Keratinocyte (primary cell): ENCODE data around the gene NACAD. TPM values are rescaled to one million over a fixed set of nuclear protein-coding genes. Genes with fewer than 3 reads are reported as not detected.

Source experiments
- DNase-seq: peaks from one replicate; pipeline ENCODE4 v3.0.0-alpha.2; 2011; ENCODE audit warnings: low read depth, missing footprints, low spot score
- FAIRE-seq: peaks from 2 replicates; lab custom pipeline; 2011; peaks lifted over from hg19 to GRCh38; lab: Jason Lieb, UNC
- H2AFZ ChIP-seq: 2 replicates; pipeline ENCODE4 v1.6.0; 2012; ENCODE audit warnings: low read length, control low read depth, inconsistent platforms; ENCODE audit not compliant: control insufficient read depth
- H3K27ac ChIP-seq: 2 replicates; pipeline ENCODE4 v1.5.1; 2011; ENCODE audit warnings: low read length; ENCODE audit not compliant: control insufficient read depth, insufficient read depth
- H3K27me3 ChIP-seq: 3 replicates; pipeline ENCODE4 v1.6.0; 2011; ENCODE audit warnings: low read length; ENCODE audit not compliant: control insufficient read depth, insufficient read depth; ENCODE audit errors: extremely low read depth
- H3K36me3 ChIP-seq, 2 experiments: 2 replicates in 1 of 2; 3 replicates in 1 of 2; pipeline ENCODE4 v1.5.1; 2011; ENCODE audit warnings: low read length in 2 of 2, mild to moderate bottlenecking in 1 of 2; ENCODE audit not compliant: control insufficient read depth in 2 of 2, insufficient read depth in 2 of 2; ENCODE audit errors: extremely low read depth in 1 of 2
- H3K4me1 ChIP-seq: 3 replicates; pipeline ENCODE4 v1.5.1; 2011; ENCODE audit warnings: low read length; ENCODE audit not compliant: control insufficient read depth, insufficient read depth; ENCODE audit errors: extremely low read depth
- H3K4me2 ChIP-seq: 3 replicates; pipeline ENCODE4 v1.6.0; 2011; ENCODE audit warnings: low read depth, low read length; ENCODE audit not compliant: control insufficient read depth, insufficient read depth; ENCODE audit errors: extremely low read depth
- H3K4me3 ChIP-seq, 3 experiments: fragments of 200-600 bp in 1 of 3; sonication (generic) in 1 of 3; 2 replicates in 2 of 3; 3 replicates in 1 of 3; pipeline ENCODE4 v1.5.1; 2011 to 2016; ENCODE audit warnings: low read length in 3 of 3, mild to moderate bottlenecking in 3 of 3, control low read depth in 2 of 3, inconsistent platforms in 1 of 3, low read depth in 1 of 3, mixed read lengths in 1 of 3, mixed run types in 1 of 3, moderate library complexity in 1 of 3; ENCODE audit not compliant: control insufficient read depth in 2 of 3, insufficient read depth in 2 of 3; ENCODE audit errors: extremely low read depth in 1 of 3
- H3K79me2 ChIP-seq: 2 replicates; pipeline ENCODE4 v1.6.0; 2012; ENCODE audit warnings: low read length; ENCODE audit not compliant: control insufficient read depth, insufficient read depth
- H3K9ac ChIP-seq: 3 replicates; pipeline ENCODE4 v1.6.0; 2011; ENCODE audit warnings: low read length; ENCODE audit not compliant: control insufficient read depth, insufficient read depth; ENCODE audit errors: extremely low read depth
- H3K9me1 ChIP-seq: 3 replicates; pipeline ENCODE4 v1.6.0; 2011; ENCODE audit warnings: low read length; ENCODE audit not compliant: control insufficient read depth, insufficient read depth; ENCODE audit errors: extremely low read depth
- H3K9me3 ChIP-seq: 2 replicates; pipeline ENCODE4 v1.5.1; 2012; ENCODE audit warnings: low read depth, low read length; ENCODE audit not compliant: control insufficient read depth
- H4K20me1 ChIP-seq: 3 replicates; pipeline ENCODE4 v1.6.0; 2011; ENCODE audit warnings: low read length; ENCODE audit not compliant: control insufficient read depth, insufficient read depth; ENCODE audit errors: extremely low read depth
- EZH2 ChIP-seq: IDR thresholded peaks from one replicate; pipeline ENCODE4 v1.6.1; 2012; ENCODE audit warnings: inconsistent platforms, mild to moderate bottlenecking, low read length, moderate library complexity
- dilution Hi-C: fragments of 300-500 bp; cut with MboI; formaldehyde crosslinking; loops from one replicate; pipeline ENCODE4 v1.7.0; 2020; ENCODE audit warnings: low sequenced_read_pairs; ENCODE audit not compliant: extremely low pct_ligation_motif_present
- polyA plus RNA-seq, 5 experiments: library from polyadenylated mRNA; depleted of rRNA in 3 of 5; stranded (reverse) in 3 of 5; stranded (forward) in 1 of 5; unstranded in 1 of 5; fragments of >200 nt; gene quantifications; 1 replicate in 1 of 5; 2 replicates in 3 of 5; 3 replicates in 1 of 5; pipeline versions ENCODE4 v1.2.1 to v1.2.3, GENCODE V29; 2011 to 2012; ENCODE audit warnings: missing spikeins in 2 of 5, low read depth in 1 of 5, low replicate concordance in 1 of 5
- TF ChIP-seq, protein P1 (sequence below), 3 experiments: IDR thresholded peaks in 1 of 3; conservative IDR thresholded peaks in 1 of 3; optimal IDR thresholded peaks in 1 of 3; 2 replicates in 2 of 3; 3 replicates in 1 of 3; pipeline versions ENCODE3 to v1.5.1; 2011; ENCODE audit warnings: low read length in 3 of 3, mild to moderate bottlenecking in 3 of 3, moderate library complexity in 2 of 3, control low read depth in 1 of 3, inconsistent platforms in 1 of 3; ENCODE audit not compliant: insufficient read depth in 2 of 3; ENCODE audit errors: extremely low read depth in 1 of 3

The NACAD gene
- polyA plus RNA-seq, 1 donor (not counting 4 experiments of a cell fraction or from before 2014, with no cell fraction given), result 0.14 TPM

DNA sequence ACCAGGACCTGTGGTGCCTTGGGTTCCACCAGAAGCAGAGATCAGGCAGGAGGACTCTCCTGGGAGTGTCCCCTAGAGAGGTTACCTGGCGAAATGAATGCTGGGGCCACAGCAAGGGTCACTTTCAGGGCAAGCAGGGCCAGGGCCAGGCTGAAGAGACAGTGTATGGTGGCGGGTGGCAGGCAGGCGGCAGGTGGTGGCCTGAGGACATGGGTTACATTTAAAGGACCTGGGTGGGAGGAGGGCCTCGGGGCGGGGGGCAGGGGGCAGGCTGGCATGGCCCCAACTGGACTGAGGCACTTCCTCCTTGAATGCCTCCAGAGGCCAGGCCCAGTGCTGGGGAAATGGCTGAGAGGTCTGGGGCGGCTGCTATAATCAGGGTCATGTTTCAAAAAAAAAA lies 37.4 kb upstream of the NACAD start:
- dilution Hi-C loops, result no loop called here
- H3K36me3 ChIP-seq, result no peaks in the 10 kb centered on the region
- FAIRE-seq, result no peak

GRCh38 chr7:45125193-45125904 lies 36.6 kb upstream of the NACAD start:
- Histone ChIP-seq H3K9ac (no peak overlapping the region), H4K20me1 (no peaks in the 10 kb centered on the region), H3K36me3 (no peaks in the 10 kb centered on the region), H3K9me1 (no peaks in the 10 kb centered on the region), H3K4me3 (no peak overlapping the region), H3K79me2 (no peaks in the 10 kb centered on the region), H3K9me3 (no peaks in the 10 kb centered on the region), H3K27ac (no peak overlapping the region), H3K27me3 (peaks cover 2% of the 10 kb centered on the region), H3K4me1 (no peaks in the 10 kb centered on the region), H2AFZ (no peak overlapping the region), H3K4me2 (no peak overlapping the region)
- dilution Hi-C loops, result no loop called here
- TF ChIP-seq EZH2, result no peak
- TF ChIP-seq, protein P1, sequence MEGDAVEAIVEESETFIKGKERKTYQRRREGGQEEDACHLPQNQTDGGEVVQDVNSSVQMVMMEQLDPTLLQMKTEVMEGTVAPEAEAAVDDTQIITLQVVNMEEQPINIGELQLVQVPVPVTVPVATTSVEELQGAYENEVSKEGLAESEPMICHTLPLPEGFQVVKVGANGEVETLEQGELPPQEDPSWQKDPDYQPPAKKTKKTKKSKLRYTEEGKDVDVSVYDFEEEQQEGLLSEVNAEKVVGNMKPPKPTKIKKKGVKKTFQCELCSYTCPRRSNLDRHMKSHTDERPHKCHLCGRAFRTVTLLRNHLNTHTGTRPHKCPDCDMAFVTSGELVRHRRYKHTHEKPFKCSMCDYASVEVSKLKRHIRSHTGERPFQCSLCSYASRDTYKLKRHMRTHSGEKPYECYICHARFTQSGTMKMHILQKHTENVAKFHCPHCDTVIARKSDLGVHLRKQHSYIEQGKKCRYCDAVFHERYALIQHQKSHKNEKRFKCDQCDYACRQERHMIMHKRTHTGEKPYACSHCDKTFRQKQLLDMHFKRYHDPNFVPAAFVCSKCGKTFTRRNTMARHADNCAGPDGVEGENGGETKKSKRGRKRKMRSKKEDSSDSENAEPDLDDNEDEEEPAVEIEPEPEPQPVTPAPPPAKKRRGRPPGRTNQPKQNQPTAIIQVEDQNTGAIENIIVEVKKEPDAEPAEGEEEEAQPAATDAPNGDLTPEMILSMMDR (optimal IDR thresholded peaks at IDR 0.05 in 1 of 3, IDR thresholded peaks at IDR 0.05 in 1 of 3, conservative IDR thresholded peaks at IDR 0.05 in 1 of 3; ENCODE audit: extremely low read depth in 1 of 3, insufficient read depth in 2 of 3, low read length in 3 of 3), result no peak
- no peak for FAIRE-seq
- DNase-seq, result no peak

More for the DNA sequence above, 37.4 kb upstream of the NACAD start:
- no peak overlapping the region for H3K4me2 ChIP-seq
- H3K79me2 ChIP-seq, result no peaks in the 10 kb centered on the region
- no peak for TF ChIP-seq EZH2
- H3K4me3 ChIP-seq, result no peak overlapping the region
- H4K20me1 ChIP-seq, result no peaks in the 10 kb centered on the region
- H3K9me3 ChIP-seq, result no peaks in the 10 kb centered on the region
- H3K27ac ChIP-seq, result no peak overlapping the region
- H3K9me1 ChIP-seq, result no peaks in the 10 kb centered on the region
- H3K4me1 ChIP-seq, result no peaks in the 10 kb centered on the region
- H2AFZ ChIP-seq, result no peak overlapping the region
- no peak overlapping the region for H3K9ac ChIP-seq
- H3K27me3 ChIP-seq, result peaks cover 5% of the 10 kb centered on the region
- no peak for DNase-seq
